ENCODE measurements around the gene POLDIP3.
A peak's percentile ranks its signal among the peaks of the same experiment; 100 is the strongest.

The POLDIP3 gene

GRCh38 chr22:42614312-42615091 lies at the start of gene POLDIP3:
Gene POLDIP3, minus strand, starts transcription at chr22:42614883. Its CDS starts 26 bp downstream, at chr22:42614857.
- DNase-seq, result peak; percentile 95

DNA sequence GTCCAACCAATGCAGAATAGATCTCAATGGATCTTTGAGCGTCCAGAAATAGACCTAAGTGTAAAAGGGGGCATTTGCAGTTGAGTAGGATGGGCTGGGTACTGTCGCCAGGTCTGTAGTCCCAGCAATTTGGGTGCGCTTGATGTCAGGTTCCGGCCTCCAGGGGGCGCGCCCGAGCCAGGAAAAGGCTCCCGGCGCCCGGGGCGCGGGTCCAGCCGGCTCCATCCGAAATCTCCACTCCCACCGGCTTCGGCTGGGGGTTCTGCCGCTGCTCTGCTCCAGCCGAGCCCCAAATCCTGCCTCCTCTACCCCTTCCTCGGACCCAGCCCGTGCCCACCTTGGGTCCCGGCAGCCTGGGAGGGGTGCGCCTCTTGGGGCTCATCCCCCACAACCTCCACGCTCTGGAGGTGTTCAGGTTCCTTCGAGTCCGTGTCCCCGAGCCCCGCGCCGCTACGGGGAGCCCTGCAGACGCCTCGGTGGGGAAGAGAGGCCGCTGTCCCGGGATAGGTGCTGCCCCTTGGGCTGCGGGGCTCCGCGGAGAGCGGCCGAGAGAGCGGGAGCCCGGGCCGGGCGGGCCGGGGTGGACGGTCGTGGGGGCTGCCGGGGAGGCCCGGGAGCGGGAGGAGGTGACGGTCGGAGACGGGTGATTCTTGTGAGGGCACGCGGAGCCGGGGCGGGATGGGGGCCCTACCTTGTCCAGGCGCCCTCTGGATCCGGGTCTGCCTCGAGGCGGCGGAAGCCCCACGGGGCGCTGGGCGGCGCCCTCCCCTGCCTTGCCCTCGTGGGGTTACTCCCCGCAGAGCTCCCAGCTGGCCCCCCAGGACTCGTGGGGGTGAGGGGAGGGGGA lies 47.5 kb upstream of the POLDIP3 start:
- peak; percentile 74 for DNase-seq

DNA sequence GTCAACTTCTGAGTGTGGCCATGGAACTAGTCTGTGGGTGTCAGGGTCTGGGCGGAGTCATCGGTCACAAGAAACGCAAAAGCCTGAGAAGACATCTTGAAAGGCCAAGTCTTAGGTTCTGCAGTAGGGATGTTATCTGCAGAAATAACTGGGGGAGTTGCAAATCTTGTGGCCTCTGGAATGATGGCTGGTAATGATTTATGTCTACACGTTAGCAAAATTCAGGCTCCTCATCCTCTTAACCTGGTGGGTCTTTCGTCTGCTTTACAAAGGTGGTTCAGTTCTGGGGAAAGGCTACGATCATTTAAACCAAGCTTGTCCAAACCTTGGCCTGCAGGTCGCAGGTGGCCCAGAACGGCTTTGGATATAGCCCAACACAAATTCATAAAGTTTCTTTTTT lies 41.9 kb upstream of the POLDIP3 start:
- no peak for DNase-seq

GRCh38 chr22:42655693-42656092 lies 41.0 kb upstream of the POLDIP3 start:
- DNase-seq, result peak; percentile 69

DNA sequence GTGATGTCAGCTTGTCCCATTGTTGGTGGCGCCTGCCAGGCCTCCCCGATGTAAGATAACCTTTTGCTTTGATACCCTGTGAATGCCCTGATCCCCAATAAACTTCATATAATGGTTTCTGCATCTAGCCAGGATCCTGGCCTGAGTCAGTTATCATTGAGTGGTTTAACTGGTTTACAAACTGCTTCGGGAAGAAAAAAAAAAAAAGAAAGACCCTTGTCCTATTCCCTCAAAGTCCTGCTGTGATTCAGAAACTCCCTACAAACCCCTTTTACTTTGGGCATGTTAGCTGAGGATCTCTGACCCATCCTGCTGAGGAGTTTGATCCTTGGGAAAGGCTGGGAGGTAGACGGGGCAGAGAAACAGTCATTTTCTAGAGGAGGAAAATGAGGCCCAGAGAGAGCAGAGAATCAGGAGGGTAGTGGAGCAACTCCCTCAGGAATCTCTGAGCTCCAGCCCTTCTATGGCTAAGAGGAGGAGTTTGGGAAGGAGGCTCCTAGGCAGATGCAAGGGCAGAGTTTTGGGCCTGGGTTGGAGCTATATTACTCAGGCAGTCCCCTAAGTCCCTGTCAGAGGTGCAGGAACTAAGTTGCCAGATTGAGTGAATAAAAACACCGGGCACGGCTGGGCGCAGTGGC lies 39.9 kb upstream of the POLDIP3 start:
- DNase-seq, result no peak

DNA sequence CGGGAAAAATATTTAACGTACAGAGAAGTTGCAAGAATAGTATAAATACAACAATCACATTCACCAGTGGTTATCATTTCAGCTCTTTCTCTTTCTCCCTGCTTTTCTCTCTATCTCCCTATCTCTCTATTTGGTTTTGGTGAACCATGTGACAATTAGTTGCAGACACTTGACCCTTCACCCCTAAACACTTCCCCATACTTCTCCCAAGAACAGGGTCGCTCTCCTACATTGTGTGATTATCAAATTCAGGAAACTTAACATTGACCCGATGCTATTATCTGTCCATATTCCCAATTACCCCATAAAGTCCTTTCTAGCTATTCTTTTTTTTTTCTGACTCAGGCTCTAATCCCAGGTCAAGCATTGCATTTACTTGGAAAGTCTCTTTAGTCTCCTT lies 39.3 kb upstream of the POLDIP3 start:
- no peak for DNase-seq

GRCh38 chr22:42651134-42651533 lies 36.5 kb upstream of the POLDIP3 start:
- DNase-seq, result no peak

- peak; percentile 66 for DNase-seq
These were observed 34.8 kb upstream of the POLDIP3 start, which contains the start of gene CYB5R3 for GRCh38 chr22:42649246-42650099. Gene CYB5R3, minus strand, starts transcription at chr22:42649392. Its CDS starts 77 bp downstream, at chr22:42649315.

GRCh38 chr22:42648368-42649245 lies 33.9 kb upstream of the POLDIP3 start:
- no peak for DNase-seq

DNA sequence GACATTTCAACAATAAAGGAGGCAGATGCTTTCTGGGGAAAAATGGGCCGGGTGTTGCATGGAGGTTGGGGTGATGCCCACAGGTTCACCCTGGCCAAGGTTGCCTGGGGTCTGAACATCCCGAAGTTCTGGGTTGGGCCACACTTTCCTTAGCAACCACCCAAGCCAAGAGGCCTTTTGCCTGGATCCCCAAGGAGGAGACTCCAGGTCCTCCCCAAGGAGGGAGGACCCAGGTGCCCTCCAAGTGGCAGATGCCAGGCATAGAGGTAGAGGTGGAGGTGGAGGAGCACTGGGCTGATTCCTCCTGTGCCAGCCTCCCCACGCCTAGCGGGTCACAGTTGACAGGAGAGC lies 33.3 kb upstream of the POLDIP3 start:
- DNase-seq, result no peak

DNA sequence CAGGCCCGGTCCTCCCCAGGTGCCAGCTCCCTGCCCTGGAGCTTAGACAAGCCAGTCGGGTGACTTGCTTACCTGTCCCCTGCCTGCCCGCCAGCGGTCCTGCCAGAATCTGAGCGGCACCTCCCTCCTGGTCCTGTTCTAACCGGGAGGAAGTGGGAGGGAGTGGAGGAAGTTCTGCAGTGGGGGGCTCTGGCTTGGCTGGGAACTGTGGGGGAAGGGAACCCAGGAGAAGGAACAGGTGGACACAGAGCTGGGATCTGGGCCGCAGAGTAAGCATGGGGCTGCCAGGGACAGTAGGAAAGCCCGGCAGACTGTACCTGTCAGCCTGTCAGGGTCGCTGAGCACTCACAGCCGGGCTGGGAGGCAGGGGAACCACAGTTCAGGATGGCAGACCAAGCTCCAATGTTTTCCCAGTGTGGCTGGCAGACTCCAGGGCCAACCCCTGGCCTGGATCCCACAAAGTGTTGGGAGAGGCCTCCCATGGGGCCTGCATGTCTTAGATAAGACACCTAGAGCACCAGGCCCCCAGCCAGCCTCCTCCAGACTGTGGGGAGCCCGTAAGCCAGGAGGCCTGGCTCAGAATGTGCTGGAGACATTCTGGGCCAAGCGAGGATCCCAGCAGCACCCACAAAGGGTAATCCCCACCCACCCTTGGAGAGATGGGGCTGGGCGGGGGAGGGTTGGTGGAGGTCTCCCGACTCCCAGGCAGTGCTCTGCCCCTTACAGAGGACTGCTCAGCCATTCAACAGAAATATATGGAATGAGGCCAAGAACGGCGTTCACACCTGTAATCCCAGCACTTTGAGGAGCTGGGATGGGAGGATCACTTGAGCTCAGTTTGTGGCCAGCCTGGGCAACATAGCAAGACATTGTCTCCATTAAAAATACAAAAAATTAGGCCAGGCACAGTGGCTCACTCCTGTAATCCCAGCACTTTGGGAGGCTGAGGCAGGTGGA lies 32.2 kb upstream of the POLDIP3 start:
- no peak for DNase-seq

GRCh38 chr22:42645938-42646568 lies 31.4 kb upstream of the POLDIP3 start:
- DNase-seq, result no peak

GRCh38 chr22:42645341-42645937 lies 30.8 kb upstream of the POLDIP3 start:
- DNase-seq, result no peak

DNA sequence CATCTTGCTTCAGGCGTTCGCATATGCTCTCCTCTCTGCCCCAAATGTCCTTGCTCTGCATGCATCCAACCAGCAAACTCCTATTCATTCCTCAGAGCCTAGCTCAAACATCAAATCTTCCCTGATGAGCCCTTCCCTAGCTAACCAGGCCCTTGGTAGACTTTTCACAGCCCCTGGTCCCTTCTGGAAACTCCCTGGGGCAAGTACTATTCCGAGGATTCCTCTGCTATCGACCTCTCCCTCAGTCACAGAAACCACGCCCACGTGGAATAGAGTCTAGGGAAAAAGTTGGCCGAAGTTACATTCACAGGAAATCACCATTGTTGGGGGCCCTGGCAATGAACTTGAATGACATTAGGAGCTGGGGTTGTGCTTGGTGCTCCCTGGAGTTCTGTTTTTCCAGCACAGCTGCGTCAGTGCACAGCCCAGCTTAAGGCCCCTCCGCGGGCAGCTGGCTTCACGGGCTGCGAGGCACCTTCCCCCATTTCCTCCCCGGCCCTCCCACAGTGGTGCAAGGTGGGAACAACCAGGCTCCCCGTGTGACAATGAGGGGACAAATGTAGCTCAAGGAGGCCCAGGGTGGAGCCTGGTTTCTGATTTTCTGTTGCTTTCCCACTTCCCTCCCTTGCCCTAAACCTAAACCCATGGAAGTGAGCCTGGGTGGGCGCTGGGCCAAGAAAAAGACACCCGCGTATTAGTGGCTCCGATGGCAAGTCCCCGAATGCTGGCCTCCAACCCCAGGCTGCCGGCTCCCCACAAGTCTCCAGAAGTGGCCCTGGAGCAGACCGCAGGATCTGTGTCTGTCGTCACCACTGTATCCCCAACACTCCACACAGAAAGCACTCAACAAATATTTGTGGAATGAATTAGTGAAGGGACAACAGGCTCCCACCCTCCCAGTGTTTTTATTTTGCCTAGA lies 30.0 kb upstream of the POLDIP3 start:
- DNase-seq, result no peak

DNA sequence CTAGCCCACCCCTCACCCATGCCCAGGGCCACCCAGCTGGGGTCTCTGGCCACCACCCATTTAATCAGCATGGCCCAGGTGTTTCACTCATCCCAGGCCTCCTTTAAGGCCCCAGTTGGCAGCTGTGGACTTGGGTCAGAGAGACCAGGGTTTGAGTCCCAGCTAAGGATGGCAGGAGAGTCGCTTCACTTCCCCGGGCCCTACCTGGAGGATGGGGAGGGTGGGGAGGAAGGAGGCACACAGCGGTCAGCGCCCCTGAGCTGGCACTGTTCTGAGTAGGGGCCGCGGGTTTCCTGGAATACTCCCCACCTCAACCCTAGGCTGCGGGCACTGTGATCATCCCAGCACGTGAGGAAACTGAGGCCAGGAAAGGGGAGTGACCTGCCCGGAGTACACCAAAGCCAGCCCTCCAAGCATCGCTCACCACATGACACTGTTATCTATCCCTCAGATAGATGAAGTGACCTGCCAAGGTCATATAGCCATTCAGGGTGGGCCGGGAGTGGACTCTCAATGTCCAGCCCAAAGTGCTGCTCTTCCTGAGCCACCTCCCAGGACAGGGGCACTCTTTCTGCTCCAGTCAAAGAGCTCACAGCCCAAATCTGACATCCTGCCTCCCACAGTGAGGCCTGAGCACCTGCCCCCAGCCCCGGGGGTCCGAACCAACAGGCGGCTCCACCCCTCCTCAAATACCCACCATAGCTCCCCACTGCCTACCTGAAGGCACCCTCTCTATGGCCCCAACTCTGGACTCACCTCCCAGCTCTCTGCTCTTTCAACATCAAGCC lies 29.1 kb upstream of the POLDIP3 start:
- no peak for DNase-seq

GRCh38 chr22:42642806-42643633 lies 28.3 kb upstream of the POLDIP3 start:
- DNase-seq, result no peak
